ENCODE results near the gene SLC38A2. TPM values are rescaled to one million over a fixed set of nuclear protein-coding genes. Genes with fewer than 3 reads are reported as not detected.

The SLC38A2 gene
- total RNA-seq, 1 donor from 2014 or later = 165 TPM

GRCh38 chr12:46380881-46381280 is 8.3 kb upstream of the SLC38A2 start:
- intact Hi-C loops (cut with micrococcal nuclease) = loop anchor here (10.0 kb wide), 2 partner anchors 84 to 174 kb away; no protein-coding TSS in a partner anchor
- DNase-seq = no peak
- no peak for ATAC-seq

- no peak for DNase-seq
- intact Hi-C loops (cut with micrococcal nuclease) = loop anchor here (10.0 kb wide), 2 partner anchors 85 to 175 kb away; no protein-coding TSS in a partner anchor
- no peak for ATAC-seq
Measured at GRCh38 chr12:46380022-46380796, 7.6 kb upstream of the SLC38A2 start.

GRCh38 chr12:46379352-46379751 is 6.8 kb upstream of the SLC38A2 start:
- intact Hi-C loops (cut with micrococcal nuclease) = no loop called here
- DNase-seq (no peak), ATAC-seq (no peak)

- no peak for DNase-seq
- ATAC-seq = no peak
- intact Hi-C loops (cut with micrococcal nuclease) = no loop called here
Measured at GRCh38 chr12:46378530-46378929, 6.0 kb upstream of the SLC38A2 start.

GRCh38 chr12:46377678-46378077 is 5.1 kb upstream of the SLC38A2 start:
- intact Hi-C loops (cut with micrococcal nuclease) = no loop called here
- ATAC-seq (no peak), DNase-seq (no peak)

- DNase-seq (no peak), ATAC-seq (no peak)
- intact Hi-C loops (cut with micrococcal nuclease) = no loop called here
Measured at GRCh38 chr12:46376579-46376978, 4.0 kb upstream of the SLC38A2 start.

GRCh38 chr12:46374711-46375110 is 2.1 kb upstream of the SLC38A2 start:
- intact Hi-C loops (cut with micrococcal nuclease) = no loop called here

GRCh38 chr12:46374310-46374709 is 1.7 kb upstream of the SLC38A2 start:
- intact Hi-C loops (cut with micrococcal nuclease) = no loop called here
- no peak for DNase-seq
- ATAC-seq = no peak

More at GRCh38 chr12:46374711-46375110, 2.1 kb upstream of the SLC38A2 start:
- ATAC-seq (no peak), DNase-seq (no peak)

- intact Hi-C loops (cut with micrococcal nuclease) = no loop called here
- DNase-seq (peak; percentile 67), ATAC-seq (peak; percentile 7)
Measured at GRCh38 chr12:46373301-46374296, 1.0 kb upstream of the SLC38A2 start.

- intact Hi-C loops (cut with micrococcal nuclease) = no loop called here
- peak; percentile 61 for ATAC-seq
- DNase-seq = peak; percentile 83
Measured at GRCh38 chr12:46371718-46372543, 642 bp downstream of the SLC38A2 start.

- intact Hi-C loops (cut with micrococcal nuclease) = no loop called here
- peak; percentile 96 for DNase-seq
- ATAC-seq = peak; percentile 78
Measured at GRCh38 chr12:46370792-46371717, 1.5 kb downstream of the SLC38A2 start.

GRCh38 chr12:46370380-46370734 is 2.2 kb downstream of the SLC38A2 start:
- intact Hi-C loops (cut with micrococcal nuclease) = no loop called here
- DNase-seq (no peak), ATAC-seq (no peak)

- no peak for DNase-seq
- no peak for ATAC-seq
- intact Hi-C loops (cut with micrococcal nuclease) = loop anchor here (5.0 kb wide), 1 partner anchor 298 kb away; no protein-coding TSS in a partner anchor
Measured at GRCh38 chr12:46369474-46370379, 2.8 kb downstream of the SLC38A2 start.

GRCh38 chr12:46369095-46369473 is 3.5 kb downstream of the SLC38A2 start:
- no peak for ATAC-seq
- DNase-seq = no peak
- intact Hi-C loops (cut with micrococcal nuclease) = loop anchor here (5.0 kb wide), 1 partner anchor 298 kb away; no protein-coding TSS in a partner anchor

- intact Hi-C loops (cut with micrococcal nuclease) = loop anchor here (5.0 kb wide), 1 partner anchor 299 kb away; no protein-coding TSS in a partner anchor
- ATAC-seq (no peak), DNase-seq (no peak)
Measured at GRCh38 chr12:46368684-46369083, 3.9 kb downstream of the SLC38A2 start.

- intact Hi-C loops (cut with micrococcal nuclease) = loop anchor here (5.0 kb wide), 1 partner anchor 299 kb away; no protein-coding TSS in a partner anchor
- ATAC-seq (no peak), DNase-seq (no peak)
Measured at GRCh38 chr12:46368138-46368537, 4.4 kb downstream of the SLC38A2 start.
